CD4-positive, alpha-beta T cell treated with Interleukin-10 for 1 hour (primary cell): ENCODE data around the gene AFAP1L2.
"Not testable (repeated sequence)": the region's sequence is repeated elsewhere in the genome, so short reads cannot be mapped to it uniquely, and the experiment has no call there.

Experiments
- DNase-seq: peaks from one replicate; pipeline ENCODE4 v3.0.0-alpha.2; 2020

The AFAP1L2 gene

GRCh38 chr10:114359041-114359952, 45.0 kb downstream of the AFAP1L2 start:
- DNase-seq: no peak

- DNase-seq: no peak
These were observed 46.7 kb downstream of the AFAP1L2 start for GRCh38 chr10:114357515-114357996.

GRCh38 chr10:114356751-114357514, 47.4 kb downstream of the AFAP1L2 start:
- DNase-seq: no peak

GRCh38 chr10:114356126-114356525, 48.2 kb downstream of the AFAP1L2 start:
- DNase-seq: no peak

- no peak for DNase-seq
These were observed 50.9 kb downstream of the AFAP1L2 start for GRCh38 chr10:114353383-114353782.

GRCh38 chr10:114352653-114353298, 51.5 kb downstream of the AFAP1L2 start:
- no peak for DNase-seq

- no peak for DNase-seq
These were observed 53.6 kb downstream of the AFAP1L2 start for GRCh38 chr10:114350751-114351150.

GRCh38 chr10:114349522-114350215, 54.6 kb downstream of the AFAP1L2 start:
- no peak for DNase-seq

- DNase-seq: not testable (repeated sequence)
These were observed 55.2 kb downstream of the AFAP1L2 start for GRCh38 chr10:114349071-114349470.

- no peak for DNase-seq
These were observed 56.5 kb downstream of the AFAP1L2 start for GRCh38 chr10:114347791-114348190.

- no peak for DNase-seq
These were observed 57.1 kb downstream of the AFAP1L2 start for GRCh38 chr10:114347241-114347640.

GRCh38 chr10:114346176-114347031, 57.9 kb downstream of the AFAP1L2 start:
- no peak for DNase-seq

- no peak for DNase-seq
These were observed 58.6 kb downstream of the AFAP1L2 start for GRCh38 chr10:114345701-114346100.

- no peak for DNase-seq
These were observed 60.4 kb downstream of the AFAP1L2 start for GRCh38 chr10:114343623-114344505.

- DNase-seq: no peak
These were observed 61.3 kb downstream of the AFAP1L2 start for GRCh38 chr10:114342976-114343375.

GRCh38 chr10:114340816-114341215, 63.5 kb downstream of the AFAP1L2 start:
- DNase-seq: no peak

- no peak for DNase-seq
These were observed 66.5 kb downstream of the AFAP1L2 start for GRCh38 chr10:114337510-114338462.

GRCh38 chr10:114336823-114337509, 67.3 kb downstream of the AFAP1L2 start:
- no peak for DNase-seq

- no peak for DNase-seq
These were observed 68.7 kb downstream of the AFAP1L2 start for GRCh38 chr10:114335614-114336013.
